SJSA1 (cell line): ENCODE measurements around the gene JARID2. TPM values are rescaled to one million over a fixed set of nuclear protein-coding genes. Genes with fewer than 3 reads are reported as not detected.

ENCODE experiments used
- DNase-seq, 2 experiments: peaks; one replicate each; pipeline ENCODE4 v3.0.0-alpha.2; 2015 to 2020; ENCODE audit warnings: low spot score in 2 of 2, low read depth in 1 of 2
- H3K27ac ChIP-seq: fragments of 250-450 bp; sonication (Bioruptor Pico); 2 replicates; pipeline ENCODE4 v1.5.1; 2020; ENCODE audit warnings: mild to moderate bottlenecking, moderate library complexity
- H3K27me3 ChIP-seq: fragments of 250-450 bp; sonication (Bioruptor Pico); replicated peaks from 2 replicates; pipeline ENCODE4 v1.5.1; 2020; ENCODE audit warnings: mild to moderate bottlenecking, moderate library complexity
- H3K36me3 ChIP-seq: fragments of 250-450 bp; sonication (Bioruptor Pico); 2 replicates; pipeline ENCODE4 v1.5.1; 2020; ENCODE audit warnings: mild to moderate bottlenecking
- H3K4me1 ChIP-seq: fragments of 250-450 bp; sonication (Bioruptor Pico); replicated peaks from 2 replicates; pipeline ENCODE4 v1.6.1; 2021; ENCODE audit warnings: mild to moderate bottlenecking
- H3K4me3 ChIP-seq: fragments of 250-450 bp; sonication (Bioruptor Pico); 2 replicates; pipeline ENCODE4 v1.5.1; 2020; ENCODE audit warnings: mild to moderate bottlenecking
- H3K9me3 ChIP-seq: fragments of 250-450 bp; sonication (Bioruptor Pico); replicated peaks from 2 replicates; pipeline ENCODE4 v1.5.1; 2020; ENCODE audit warnings: mild to moderate bottlenecking
- total RNA-seq: library from RNA; depleted of rRNA; stranded (reverse); fragments of >200 nt; shearing (Covaris generic); gene quantifications from 2 replicates; pipeline ENCODE4 v1.2.3, GENCODE V29; 2014

Gene JARID2
- total RNA-seq, 1 experiment from 2014 or later, result 7.0 TPM

DNA sequence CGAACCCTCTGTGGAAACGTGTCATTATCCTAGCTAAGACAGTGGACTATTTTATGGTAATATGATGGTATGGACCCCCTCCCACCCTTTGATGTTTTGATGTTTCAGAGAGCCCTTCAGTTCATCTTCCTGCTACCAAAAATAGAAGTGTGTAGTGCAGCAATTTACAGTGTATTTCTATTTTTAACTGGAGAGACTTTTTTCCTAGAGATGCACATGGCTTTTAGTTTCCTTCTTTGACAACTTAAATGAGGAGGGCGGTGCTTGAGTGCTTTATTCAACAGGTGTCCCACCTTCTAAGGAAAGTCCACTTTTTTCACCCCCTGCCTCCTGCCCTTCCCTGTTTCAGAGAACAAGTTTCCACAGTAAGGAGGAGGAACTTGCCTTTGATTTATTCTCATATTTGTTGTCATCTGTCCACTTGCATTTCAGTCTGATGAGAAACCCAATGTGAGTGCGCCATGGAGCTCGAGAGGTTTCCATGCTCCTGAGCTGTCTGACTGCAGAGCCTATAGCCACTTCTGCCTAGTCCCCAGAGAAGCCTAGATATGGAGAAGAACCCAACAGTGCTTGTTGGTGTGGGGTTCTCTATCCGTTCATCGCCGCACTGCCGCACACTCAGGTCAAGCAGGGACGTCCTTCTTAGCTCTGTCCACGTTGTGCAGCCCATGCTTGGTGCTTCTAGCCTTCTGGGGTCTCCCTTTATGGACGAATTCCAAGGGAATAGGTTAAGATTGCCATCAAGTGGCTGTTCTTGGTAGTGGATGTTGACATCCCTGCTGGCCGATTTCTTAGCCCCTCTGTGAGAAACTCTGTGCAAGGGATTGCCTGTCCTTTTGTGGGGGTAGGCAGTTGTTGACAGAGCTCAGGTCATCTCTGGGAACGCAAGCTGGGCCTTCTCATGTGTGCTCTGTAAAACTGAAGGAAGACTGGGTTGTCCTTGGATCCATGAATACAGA lies 144.2 kb downstream of the JARID2 start:
- DNase-seq, result peak; percentile 47 to 65
- Histone ChIP-seq H3K4me1 (peaks cover 8% of the 10 kb centered on the region; the same call in 1 of the 2 replicates), H3K36me3 (no peaks in the 10 kb centered on the region), H3K9me3 (no peaks in the 10 kb centered on the region), H3K27me3 (no peaks in the 10 kb centered on the region), H3K27ac (no peak overlapping the region), H3K4me3 (no peak overlapping the region)

DNA sequence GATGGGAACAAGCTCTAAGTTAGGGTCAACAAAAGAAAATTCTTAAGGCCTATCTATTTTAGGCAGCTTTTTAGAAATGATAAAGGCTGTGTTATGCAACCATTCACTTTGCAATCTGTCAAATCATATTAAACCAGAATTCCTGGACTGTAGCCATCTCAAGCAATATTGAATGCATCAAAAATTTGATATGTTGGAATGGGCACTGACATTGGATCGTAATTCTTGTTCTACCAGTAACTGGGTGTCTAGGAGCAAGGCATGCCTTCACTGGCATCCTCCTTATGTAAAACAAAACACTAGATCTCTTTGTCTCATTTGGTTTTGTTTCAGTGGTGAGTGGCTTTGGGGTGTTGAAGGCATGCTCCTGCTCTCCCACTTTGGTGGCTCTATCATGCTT lies 145.6 kb downstream of the JARID2 start:
- Histone ChIP-seq H3K4me1 (peaks cover 8% of the 10 kb centered on the region; the same call in 1 of the 2 replicates), H3K9me3 (no peaks in the 10 kb centered on the region), H3K27ac (no peak overlapping the region), H3K27me3 (no peaks in the 10 kb centered on the region), H3K4me3 (no peak overlapping the region), H3K36me3 (no peaks in the 10 kb centered on the region)
- DNase-seq, result no peak

DNA sequence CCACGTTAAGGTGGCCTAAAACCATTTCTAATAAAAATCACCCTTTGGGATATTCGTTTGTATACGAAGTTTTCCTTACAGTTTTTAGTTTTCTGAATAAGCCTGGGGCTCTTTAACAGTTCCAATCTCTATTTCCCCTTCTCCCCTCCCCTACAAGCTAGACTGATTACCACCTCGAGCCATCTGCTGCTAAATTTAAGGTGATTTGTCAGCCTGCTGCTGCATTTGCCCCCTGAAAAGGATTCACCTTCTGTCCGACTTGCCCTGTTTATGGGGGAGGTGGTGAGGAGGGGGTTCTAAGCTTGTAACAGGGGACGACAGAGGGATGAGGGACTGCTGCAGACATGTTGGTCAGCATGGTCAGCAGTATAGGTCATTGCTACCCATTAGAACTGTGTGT lies 146.3 kb downstream of the JARID2 start:
- no peaks in the 10 kb centered on the region for H3K9me3 ChIP-seq
- no peak overlapping the region for H3K4me3 ChIP-seq
- H3K4me1 ChIP-seq, result peaks cover 8% of the 10 kb centered on the region; the same call in 1 of the 2 replicates
- no peak overlapping the region for H3K27ac ChIP-seq
- no peaks in the 10 kb centered on the region for H3K36me3 ChIP-seq
- no peaks in the 10 kb centered on the region for H3K27me3 ChIP-seq
- no peak for DNase-seq

DNA sequence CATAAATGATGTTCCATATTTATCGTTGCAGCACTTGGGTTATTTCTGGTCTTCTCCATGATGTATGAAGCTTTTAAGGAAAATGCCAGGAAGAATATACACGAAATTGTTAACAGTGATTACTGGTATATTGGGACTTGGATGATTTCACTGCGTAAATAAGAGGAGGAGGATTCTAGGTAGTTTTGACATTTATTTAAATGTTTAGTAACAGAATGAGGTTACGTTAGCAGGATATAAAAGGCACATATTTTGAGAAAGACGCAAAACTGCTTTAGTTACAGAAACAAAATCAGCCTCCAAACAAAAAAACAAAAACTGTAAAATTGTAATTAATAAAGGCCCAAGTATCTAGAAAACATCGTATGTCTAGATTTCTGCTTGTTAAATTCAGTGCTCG lies 147.7 kb downstream of the JARID2 start:
- Histone ChIP-seq H3K9me3 (no peaks in the 10 kb centered on the region), H3K27me3 (no peaks in the 10 kb centered on the region), H3K4me1 (peaks cover 8% of the 10 kb centered on the region; the same call in 1 of the 2 replicates), H3K4me3 (no peak overlapping the region), H3K36me3 (no peaks in the 10 kb centered on the region), H3K27ac (no peak overlapping the region)
- DNase-seq, result no peak

DNA sequence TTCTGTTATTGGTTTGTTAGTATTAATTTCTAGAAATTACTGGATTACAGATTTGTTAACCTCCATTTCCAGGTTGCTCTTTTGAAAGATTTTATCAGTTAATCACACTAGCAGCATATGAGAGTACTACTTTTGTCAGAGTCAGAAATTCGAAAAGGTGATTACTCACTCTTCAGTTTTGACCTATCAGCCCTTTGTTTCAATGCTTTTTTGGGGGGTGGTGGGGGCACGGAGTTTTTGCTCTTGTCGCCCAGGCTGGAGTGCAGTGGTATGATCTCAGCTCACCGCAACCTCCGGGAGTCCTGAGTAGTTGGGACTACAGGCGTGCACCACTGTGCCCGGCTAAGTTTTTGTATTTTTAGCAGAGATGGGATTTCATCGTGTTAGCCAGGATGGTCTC lies 149.2 kb downstream of the JARID2 start:
- no peak for DNase-seq

DNA sequence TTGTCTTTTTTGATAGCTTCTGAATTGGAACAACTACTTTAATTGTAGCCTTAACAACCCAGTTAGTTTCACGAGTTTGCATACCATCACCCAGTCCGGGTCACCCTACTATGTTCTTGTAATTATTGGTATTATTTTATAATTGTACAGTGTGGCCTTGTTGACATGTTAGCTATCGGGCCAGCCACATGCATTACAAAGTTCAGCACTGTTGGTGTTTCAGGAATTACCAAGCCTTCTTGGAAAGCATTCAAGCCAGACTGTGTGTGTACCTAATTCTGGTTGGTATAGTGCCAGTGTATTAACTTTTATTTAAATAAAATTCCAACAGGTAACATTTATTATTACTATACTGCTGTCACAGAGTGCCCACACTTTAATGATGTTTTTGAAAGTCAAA lies 150.9 kb downstream of the JARID2 start:
- no peak overlapping the region for H3K4me3 ChIP-seq
- no peak overlapping the region for H3K27ac ChIP-seq
- H3K9me3 ChIP-seq, result no peaks in the 10 kb centered on the region
- DNase-seq, result no peak
- no peaks in the 10 kb centered on the region for H3K27me3 ChIP-seq
- H3K4me1 ChIP-seq, result peaks cover 18% of the 10 kb centered on the region
- no peaks in the 10 kb centered on the region for H3K36me3 ChIP-seq

More for the DNA sequence above, 149.2 kb downstream of the JARID2 start:
- Histone ChIP-seq H3K27me3 (no peaks in the 10 kb centered on the region), H3K27ac (no peak overlapping the region), H3K4me1 (peaks cover 10% of the 10 kb centered on the region), H3K9me3 (no peaks in the 10 kb centered on the region), H3K4me3 (no peak overlapping the region), H3K36me3 (no peaks in the 10 kb centered on the region)

DNA sequence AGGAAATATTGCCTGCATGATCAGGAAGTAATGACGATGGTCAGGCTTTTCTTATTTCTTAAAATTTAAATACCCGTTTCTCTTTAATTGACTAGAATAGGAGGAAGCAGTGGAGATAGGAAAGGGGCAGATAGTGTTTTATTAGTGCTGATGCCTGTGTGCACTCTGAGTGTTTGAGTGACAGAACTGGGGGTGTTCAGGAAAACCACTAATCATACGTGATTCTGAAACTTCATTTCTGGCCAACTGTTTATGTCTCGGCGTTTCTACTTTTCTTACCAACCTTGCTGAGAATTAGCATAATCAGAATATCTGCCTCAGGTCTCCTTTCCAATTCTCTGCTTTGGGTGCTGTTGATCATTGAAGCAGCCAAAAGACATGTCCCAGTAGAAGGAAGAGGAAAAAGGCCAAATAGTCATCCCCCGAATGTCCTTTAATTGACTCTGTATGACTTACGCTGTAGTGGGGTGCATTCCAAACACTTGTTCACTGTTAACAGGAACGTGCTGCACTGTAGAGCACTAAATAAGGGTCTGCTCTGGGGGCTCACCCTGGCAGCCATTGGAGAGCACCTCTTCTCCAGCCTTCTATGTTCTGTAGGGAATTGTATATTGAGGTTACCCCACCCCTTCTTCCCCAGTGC lies 152.9 kb downstream of the JARID2 start:
- Histone ChIP-seq H3K27ac (no peak overlapping the region), H3K27me3 (no peaks in the 10 kb centered on the region), H3K4me1 (peaks cover 22% of the 10 kb centered on the region), H3K36me3 (no peaks in the 10 kb centered on the region), H3K4me3 (no peak overlapping the region), H3K9me3 (no peaks in the 10 kb centered on the region)
- DNase-seq, result no peak

DNA sequence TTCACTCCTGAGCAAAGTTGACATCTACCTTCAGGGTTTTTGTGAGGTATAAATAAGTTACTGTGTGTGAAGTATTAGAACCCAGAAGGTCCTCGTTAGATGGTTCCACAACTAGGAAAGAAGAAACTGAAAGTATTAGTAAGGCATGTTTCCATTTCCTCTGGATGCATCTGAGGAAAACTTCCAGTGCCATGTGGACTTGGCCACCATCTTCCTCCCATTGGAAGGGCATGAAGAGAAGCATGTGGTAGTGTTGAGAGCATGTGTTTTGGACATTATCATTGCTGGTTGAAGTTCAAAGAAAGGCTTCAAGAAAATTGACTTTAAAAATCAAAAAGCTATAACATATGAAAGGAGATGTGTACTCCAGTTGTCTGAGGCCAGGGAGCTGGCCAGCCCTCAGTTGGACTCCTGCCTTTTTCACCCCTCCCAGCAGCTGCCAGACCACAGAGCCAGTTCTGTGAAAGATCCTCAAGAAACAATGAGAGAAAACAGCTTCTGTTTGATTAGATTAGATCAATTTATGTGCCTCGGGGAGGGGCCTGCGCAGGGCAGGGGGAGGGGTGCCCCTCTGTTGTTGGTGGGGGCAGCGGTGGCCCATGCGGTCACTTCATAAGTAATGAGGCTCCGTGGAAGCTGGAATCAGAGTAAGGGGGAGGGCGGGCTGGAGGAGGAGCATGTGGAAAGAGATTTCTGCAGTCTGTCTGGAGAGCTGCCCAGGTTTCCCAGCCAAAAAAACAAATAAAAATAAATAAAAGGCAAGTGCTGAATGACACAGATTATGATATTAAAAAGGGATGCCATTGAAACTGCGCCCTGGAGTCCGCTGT lies 154.0 kb downstream of the JARID2 start:
- Histone ChIP-seq H3K9me3 (no peaks in the 10 kb centered on the region), H3K27ac (no peak overlapping the region), H3K4me3 (no peak overlapping the region), H3K36me3 (no peaks in the 10 kb centered on the region), H3K4me1 (peaks cover 22% of the 10 kb centered on the region), H3K27me3 (no peaks in the 10 kb centered on the region)
- peak; percentile 44 to 72 for DNase-seq

DNA sequence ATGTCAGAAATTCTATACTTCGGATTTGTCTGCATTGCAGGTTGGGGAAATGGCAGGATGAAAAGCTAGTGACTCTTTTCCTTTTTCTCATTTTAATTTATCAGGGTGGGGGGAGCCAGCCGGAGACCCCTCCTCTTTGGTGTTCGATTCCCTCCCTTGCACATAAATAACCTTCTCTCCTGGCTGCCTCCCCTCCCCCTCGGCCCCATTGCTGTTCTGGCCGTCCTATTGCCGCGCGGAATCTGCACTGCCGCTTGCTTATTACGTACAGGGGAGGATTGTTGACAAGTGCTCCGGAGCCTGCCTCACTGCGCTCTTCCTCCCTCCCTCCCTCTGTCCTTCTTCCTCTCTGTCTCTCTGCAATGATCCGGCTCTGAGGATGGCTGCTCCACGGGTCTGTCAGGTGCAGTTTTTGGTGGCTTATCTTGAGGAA lies 154.7 kb downstream of the JARID2 start:
- no peak for DNase-seq
- Histone ChIP-seq H3K4me3 (no peak overlapping the region), H3K9me3 (no peaks in the 10 kb centered on the region), H3K27me3 (no peaks in the 10 kb centered on the region), H3K36me3 (no peaks in the 10 kb centered on the region), H3K4me1 (peaks cover 22% of the 10 kb centered on the region), H3K27ac (no peak overlapping the region)

DNA sequence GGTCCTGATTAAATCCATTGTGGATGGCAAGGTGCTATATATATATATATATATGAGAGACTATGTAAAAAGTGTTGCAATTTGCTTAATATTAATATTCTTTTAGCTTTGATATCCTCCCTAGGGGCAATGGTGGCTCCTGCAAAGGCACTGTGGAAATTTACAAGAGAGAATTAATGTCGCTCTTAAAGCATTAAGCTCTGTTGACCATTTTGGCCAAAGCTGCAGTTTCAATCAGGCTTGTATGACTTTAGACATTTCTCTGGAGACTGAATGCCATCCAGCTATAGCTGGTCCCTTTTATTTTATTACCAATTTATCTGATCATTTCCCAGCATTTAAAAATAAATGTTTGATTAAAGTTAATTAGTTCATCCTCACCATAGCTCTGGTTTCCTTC lies 155.3 kb downstream of the JARID2 start:
- Histone ChIP-seq H3K36me3 (no peaks in the 10 kb centered on the region), H3K27ac (no peak overlapping the region), H3K9me3 (no peaks in the 10 kb centered on the region), H3K4me3 (no peak overlapping the region), H3K4me1 (peaks cover 22% of the 10 kb centered on the region), H3K27me3 (no peaks in the 10 kb centered on the region)
- no peak for DNase-seq

DNA sequence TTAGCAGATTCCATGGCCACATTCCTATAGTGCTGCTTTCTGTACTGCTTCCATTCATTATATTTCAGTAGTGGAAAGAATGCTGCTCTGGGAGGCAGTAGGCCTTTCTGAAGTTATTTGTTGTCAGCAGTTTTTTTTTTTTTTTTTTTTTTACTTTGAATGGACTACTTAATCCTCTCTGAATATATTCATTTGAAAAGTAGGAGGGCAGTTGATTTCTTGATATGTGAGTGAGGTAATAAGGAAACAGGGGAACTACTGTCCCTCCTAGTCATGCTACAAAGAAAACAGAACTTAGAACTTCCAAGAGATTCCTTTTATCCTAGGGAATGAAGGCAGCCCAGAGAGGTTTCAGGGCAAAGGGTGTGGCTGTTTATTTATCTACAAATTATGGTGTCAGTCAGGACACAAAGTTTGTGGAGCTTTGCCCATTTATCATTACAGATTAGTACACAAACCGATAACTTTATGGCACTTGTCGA lies 155.9 kb downstream of the JARID2 start:
- Histone ChIP-seq H3K4me1 (peaks cover 22% of the 10 kb centered on the region), H3K27ac (no peak overlapping the region; the same call in 1 of the 2 replicates), H3K27me3 (no peaks in the 10 kb centered on the region), H3K36me3 (no peaks in the 10 kb centered on the region), H3K4me3 (no peak overlapping the region), H3K9me3 (no peaks in the 10 kb centered on the region)
- peak in 1 of 2 experiments; percentile 15 for DNase-seq

DNA sequence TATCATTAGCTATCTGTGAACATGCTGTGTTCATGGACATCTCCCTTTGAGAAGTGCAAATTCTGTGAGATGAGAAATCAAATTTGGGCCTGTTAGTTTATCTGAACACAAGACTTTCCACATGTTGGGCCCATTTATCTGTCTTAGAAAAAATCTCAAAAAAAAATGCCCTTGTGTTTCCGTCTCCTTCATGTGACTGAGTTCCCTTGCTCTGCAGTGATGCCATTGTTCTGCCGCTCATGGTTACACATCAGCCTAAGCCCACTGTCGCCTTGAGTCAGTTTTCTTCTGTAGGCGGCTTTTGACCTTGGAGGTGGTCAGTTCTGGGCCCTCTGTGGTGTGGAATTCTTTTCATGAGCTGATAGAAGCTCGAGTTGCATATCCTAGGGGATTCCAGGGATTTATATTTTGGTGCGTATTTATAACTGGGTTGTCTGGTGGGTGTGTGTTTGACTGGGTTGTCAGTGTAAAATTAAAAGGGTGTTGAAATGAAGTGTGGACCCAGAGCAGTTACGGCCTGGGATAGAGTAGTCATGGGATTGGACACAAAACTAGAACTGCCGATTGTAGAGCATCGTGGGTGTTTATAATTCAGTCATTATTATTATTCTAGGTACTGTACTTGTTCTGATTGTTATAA lies 156.7 kb downstream of the JARID2 start:
- DNase-seq, result no peak
- Histone ChIP-seq H3K36me3 (no peaks in the 10 kb centered on the region), H3K4me1 (peaks cover 22% of the 10 kb centered on the region), H3K9me3 (no peaks in the 10 kb centered on the region), H3K27me3 (no peaks in the 10 kb centered on the region), H3K4me3 (no peak overlapping the region), H3K27ac (no peak overlapping the region)
